HepG2 (cell line): ENCODE measurements around the gene USP35. TPM values are rescaled to one million over a fixed set of nuclear protein-coding genes. Genes with fewer than 3 reads are reported as not detected.

Source experiments
- ARNT2 ChIP-seq: sonication (generic); formaldehyde crosslinking; IDR thresholded peaks from 2 replicates; pipeline ENCODE4 v1.8.0; 2022; ENCODE audit warnings: mild to moderate bottlenecking, low read depth, missing genetic modification reagents, moderate library complexity
- CENPBD1 ChIP-seq: sonication (generic); formaldehyde crosslinking; IDR thresholded peaks from 2 replicates; pipeline ENCODE4 v1.8.0; 2022; ENCODE audit warnings: missing genetic modification reagents, low read depth, mild to moderate bottlenecking, borderline replicate concordance
- HMG20A ChIP-seq: IDR thresholded peaks from 2 replicates; pipeline ENCODE4 v1.6.1; 2016; ENCODE audit warnings: borderline replicate concordance
- HOXD1 ChIP-seq: sonication (generic); formaldehyde crosslinking; IDR thresholded peaks from 2 replicates; pipeline ENCODE4 v1.5.0; 2020; ENCODE audit warnings: missing genetic modification reagents
- IRF9 ChIP-seq: sonication (generic); formaldehyde crosslinking; IDR thresholded peaks from 2 replicates; pipeline ENCODE4 v1.8.0; 2022; ENCODE audit warnings: missing genetic modification reagents, mild to moderate bottlenecking, borderline replicate concordance
- MIXL1 ChIP-seq: IDR thresholded peaks from 2 replicates; pipeline ENCODE4 v1.6.1; 2016
- PITX1 ChIP-seq: sonication (generic); formaldehyde crosslinking; IDR thresholded peaks from 2 replicates; pipeline ENCODE4 v1.5.1; 2020; ENCODE audit warnings: mild to moderate bottlenecking, missing genetic modification reagents
- RNF2 ChIP-seq: fragments of 450-650 bp; conservative IDR thresholded peaks from 2 replicates; pipeline ENCODE4 v1.6.1; 2016; ENCODE audit warnings: low read depth
- U2AF2 ChIP-seq: fragments of 200-400 bp; formaldehyde crosslinking; IDR thresholded peaks from 2 replicates; pipeline ENCODE4 v1.6.1; 2017; ENCODE audit warnings: low read depth, mild to moderate bottlenecking, low read length
- ZBTB1 ChIP-seq: sonication (generic); formaldehyde crosslinking; IDR thresholded peaks from 2 replicates; pipeline ENCODE4 v1.4.0; 2020; ENCODE audit warnings: missing genetic modification reagents, borderline replicate concordance
- ZBTB39 ChIP-seq: sonication (generic); formaldehyde crosslinking; IDR thresholded peaks from 2 replicates; pipeline ENCODE4 v1.5.0; 2020; ENCODE audit warnings: missing genetic modification reagents
- ZFP91 ChIP-seq: sonication (generic); formaldehyde crosslinking; IDR thresholded peaks from 2 replicates; pipeline ENCODE4 v1.9.0; 2022; ENCODE audit warnings: missing genetic modification reagents, mild to moderate bottlenecking, borderline replicate concordance
- ZGPAT ChIP-seq: IDR thresholded peaks from 2 replicates; pipeline ENCODE4 v1.6.1; 2016; ENCODE audit warnings: mild to moderate bottlenecking
- ZIK1 ChIP-seq: sonication (generic); formaldehyde crosslinking; IDR thresholded peaks from 2 replicates; pipeline ENCODE4 v1.5.0; 2020; ENCODE audit warnings: mild to moderate bottlenecking, low read depth, missing genetic modification reagents, borderline replicate concordance
- ZNF20 ChIP-seq: sonication (generic); formaldehyde crosslinking; IDR thresholded peaks from 2 replicates; pipeline ENCODE4 v1.4.0; 2020; ENCODE audit warnings: mild to moderate bottlenecking, moderate library complexity, missing genetic modification reagents
- ZNF280B ChIP-seq: sonication (generic); formaldehyde crosslinking; IDR thresholded peaks from 2 replicates; pipeline ENCODE4 v1.5.0; 2020; ENCODE audit warnings: missing genetic modification reagents, mild to moderate bottlenecking, borderline replicate concordance
- ZNF737 ChIP-seq: sonication (generic); formaldehyde crosslinking; IDR thresholded peaks from 2 replicates; pipeline ENCODE4 v1.5.0; 2020; ENCODE audit warnings: missing genetic modification reagents, mild to moderate bottlenecking, borderline replicate concordance
- ZNF816 ChIP-seq: sonication (generic); formaldehyde crosslinking; IDR thresholded peaks from 2 replicates; pipeline ENCODE4 v1.8.0; 2022; ENCODE audit warnings: missing genetic modification reagents, mild to moderate bottlenecking, borderline replicate concordance
- ZNF83 ChIP-seq: sonication (generic); formaldehyde crosslinking; IDR thresholded peaks from 2 replicates; pipeline ENCODE4 v1.4.0; 2020; ENCODE audit warnings: missing genetic modification reagents, mild to moderate bottlenecking, borderline replicate concordance
- polyA plus RNA-seq, 8 experiments: library from polyadenylated mRNA; depleted of rRNA in 3 of 8; stranded (reverse) in 7 of 8; unstranded in 1 of 8; fragments of >200 nt; fragmentation: Illumina TruSeq in 4 of 8; extraction: Trizol in 4 of 8; gene quantifications; 2 replicates each; pipeline versions ENCODE4 v1.2.1 to v1.2.3, GENCODE V29; 2011 to 2016; ENCODE audit warnings: low read depth in 4 of 8, missing spikeins in 1 of 8, mixed read lengths in 1 of 8; ENCODE audit not compliant: insufficient read depth in 1 of 8
- total RNA-seq, 5 experiments: library from RNA; depleted of rRNA; stranded (reverse); fragments of >200 nt; fragmentation: Illumina TruSeq; extraction: Trizol; gene quantifications; 2 replicates each; pipeline ENCODE4 v1.2.3, GENCODE V29; 2016; ENCODE audit warnings: low read depth in 1 of 5

The USP35 gene
- total and polyA plus RNA-seq, 2 of the 13 experiments (the other 11 are each of a cell fraction or from before 2014, with no cell fraction given), result 4.6 to 7.7 TPM

GRCh38 chr11:78188286-78189173 lies at the start of gene USP35, which contains the start of gene KCTD21 (continued):
- TF ChIP-seq ZGPAT (CRISPR knock-in tag) (peak; percentile 87), PITX1 (peak; percentile 70), HMG20A (CRISPR knock-in tag) (0 out of 2 replicates have a peak, but pooled peaks have one; percentile 16), ZIK1 (no peak; the same call in 1 of the 2 replicates), ZNF816 (CRISPR knock-in tag) (peak; percentile 70; the same call in 1 of the 2 replicates), ZNF83 (0 out of 2 replicates have a peak, but pooled peaks have one; percentile 51), ZFP91 (CRISPR knock-in tag) (peak; percentile 100), IRF9 (CRISPR knock-in tag) (0 out of 2 replicates have a peak, but pooled peaks have one; percentile 22), ZNF280B (no peak; the same call in none of the 2 replicates), ZBTB1 (CRISPR knock-in tag) (peak; percentile 96), CENPBD1 (no peak), MIXL1 (peak; percentile 54; the same call in 1 of the 2 replicates), ZNF737 (CRISPR knock-in tag) (no peak), U2AF2 (0 out of 2 replicates have a peak, but pooled peaks have one; percentile 36), HOXD1 (CRISPR knock-in tag) (0 out of 2 replicates have a peak, but pooled peaks have one; percentile 33), RNF2 (0 out of 2 replicates have a peak, but pooled peaks have one; percentile 54), ZBTB39 (CRISPR knock-in tag) (no peak), ARNT2 (CRISPR knock-in tag) (0 out of 2 replicates have a peak, but pooled peaks have one; percentile 47), ZNF20 (no peak)
